GM19099 (cell line): ENCODE data around the gene REN.

ENCODE experiments used
- POLR2A ChIP-seq: IDR thresholded peaks from 3 replicates; pipeline ENCODE4 v1.6.1; 2011; ENCODE audit warnings: low read depth; ENCODE audit not compliant: insufficient read length; ENCODE audit errors: extremely low read depth

Gene REN

GRCh38 chr1:204121840-204122555 is 44.1 kb downstream of the REN start:
- TF ChIP-seq POLR2A, result no peak

GRCh38 chr1:204116539-204116938 is 49.6 kb downstream of the REN start:
- TF ChIP-seq POLR2A, result no peak

- TF ChIP-seq POLR2A, result no peak
Observed at GRCh38 chr1:204115116-204115515, 51.0 kb downstream of the REN start.

GRCh38 chr1:204114606-204115005 is 51.5 kb downstream of the REN start:
- TF ChIP-seq POLR2A, result no peak

GRCh38 chr1:204113896-204114295 is 52.2 kb downstream of the REN start:
- no peak for TF ChIP-seq POLR2A

GRCh38 chr1:204112876-204113730 is 53.0 kb downstream of the REN start:
- TF ChIP-seq POLR2A, result no peak

GRCh38 chr1:204110894-204111633 is 55.1 kb downstream of the REN start:
- TF ChIP-seq POLR2A, result no peak

- no peak for TF ChIP-seq POLR2A
Observed at GRCh38 chr1:204108312-204109141, 57.6 kb downstream of the REN start.

- no peak for TF ChIP-seq POLR2A
Observed at GRCh38 chr1:204107892-204108291, 58.2 kb downstream of the REN start.

GRCh38 chr1:204106825-204107224 is 59.3 kb downstream of the REN start:
- no peak for TF ChIP-seq POLR2A

- no peak for TF ChIP-seq POLR2A
Observed at GRCh38 chr1:204105131-204105515, 61.0 kb downstream of the REN start.
